ENCODE data around the gene KCNH4. TPM values are rescaled to one million over a fixed set of nuclear protein-coding genes. Genes with fewer than 3 reads are reported as not detected.
A peak's percentile ranks its signal among the peaks of the same experiment; 100 is the strongest.

KCNH4 gene
- total RNA-seq, 2 experiments from 2014 or later, result 0.05 to 0.08 TPM

- Mint-ChIP-seq H3K27me3 (no peaks in the 10 kb centered on the region), H3K36me3 (ENCODE audit: low read depth) (peaks cover 23% of the 10 kb centered on the region), H3K27ac (peak overlapping the region; percentile 61), H3K4me3 (no peak overlapping the region), H3K4me1 (peaks cover 64% of the 10 kb centered on the region), H3K9me3 (no peaks in the 10 kb centered on the region)
- ChIA-PET POLR2A (interaction anchor here (1.1 to 11.7 kb wide), 6 partner anchors 17 to 151 kb away, joined by 3 to 237 read pairs (median 22); partner anchors contain the start of genes CNP, DNAJC7 and NKIRAS2), CTCF (interaction anchor here (1.1 to 4.5 kb wide), 6 partner anchors 13 to 96 kb away, joined by 3 to 32 read pairs (median 4); no protein-coding TSS in a partner anchor)
- peak; percentile 89 for DNase-seq
Measured at GRCh38 chr17:42116705-42117396, 64.1 kb downstream of the KCNH4 start.

- DNase-seq, result no peak
- ChIA-PET CTCF (interaction anchor here (1.0 to 6.1 kb wide), 7 partner anchors 13 to 150 kb away, joined by 3 to 70 read pairs (median 14); partner anchors contain the start of genes DNAJC7, KCNH4 and NKIRAS2), POLR2A (interaction anchor here (0.9 to 11.7 kb wide), 7 partner anchors 22 to 196 kb away, joined by 3 to 237 read pairs (median 12); partner anchors contain the start of genes ACLY, CNP, DNAJC7 and NKIRAS2)
- Mint-ChIP-seq H3K9me3 (no peaks in the 10 kb centered on the region), H3K27me3 (no peaks in the 10 kb centered on the region), H3K36me3 (ENCODE audit: low read depth) (peaks cover 42% of the 10 kb centered on the region), H3K4me1 (peaks cover 68% of the 10 kb centered on the region), H3K4me3 (no peak overlapping the region), H3K27ac (peak overlapping the region; percentile 56)
Measured at GRCh38 chr17:42114118-42114517, 66.8 kb downstream of the KCNH4 start.

- peak overlapping the region; percentile 98 for H3K27ac Mint-ChIP-seq
- no peaks in the 10 kb centered on the region for H3K9me3 Mint-ChIP-seq
- peaks cover 68% of the 10 kb centered on the region for H3K4me1 Mint-ChIP-seq
- peak overlapping the region; percentile 91 for H3K4me3 Mint-ChIP-seq
- CTCF ChIA-PET, result interaction anchor here (0.8 to 6.1 kb wide), 11 partner anchors 10 to 183 kb away, joined by 3 to 70 read pairs (median 10); partner anchors contain the start of genes DNAJC7, KCNH4, NKIRAS2 and ODAD4
- H3K27me3 Mint-ChIP-seq, result no peaks in the 10 kb centered on the region
- DNase-seq, result no peak
- POLR2A ChIA-PET, result interaction anchor here (1.0 to 11.7 kb wide), 27 partner anchors 7 to 711 kb away, joined by 4 to 237 read pairs (median 8); partner anchors contain the start of genes ACLY, BECN1, CNP and DNAJC7
- peaks cover 48% of the 10 kb centered on the region for H3K36me3 Mint-ChIP-seq (ENCODE audit: low read depth)
Measured at GRCh38 chr17:42113293-42114069, 67.5 kb downstream of the KCNH4 start.

GRCh38 chr17:42112552-42113176, 68.3 kb downstream of the KCNH4 start, which contains the start of gene DHX58:
Gene DHX58 (minus strand): TSS chr17:42112714. CDS start chr17:42111892, 822 bp downstream.
- H3K4me1 Mint-ChIP-seq, result peaks cover 72% of the 10 kb centered on the region
- H3K4me3 Mint-ChIP-seq, result peak within 1 kb of the TSS; percentile 91
- peaks cover 56% of the 10 kb centered on the region for H3K36me3 Mint-ChIP-seq (ENCODE audit: low read depth)
- no peaks in the 10 kb centered on the region for H3K9me3 Mint-ChIP-seq
- ChIA-PET CTCF (interaction anchor here (0.7 to 6.1 kb wide), 11 partner anchors 9 to 182 kb away, joined by 3 to 70 read pairs (median 10); partner anchors contain the start of genes DNAJC7, KCNH4, NKIRAS2 and ODAD4), POLR2A (interaction anchor here (0.6 to 11.7 kb wide), 43 partner anchors 8 to 967 kb away, joined by 3 to 237 read pairs (median 6); partner anchors contain the start of genes ACLY, BECN1, CNP and DNAJC7)
- H3K27ac Mint-ChIP-seq, result peak within 1 kb of the TSS; percentile 98
- DNase-seq, result peak; percentile 87
- no peaks in the 10 kb centered on the region for H3K27me3 Mint-ChIP-seq

- peak overlapping the region; percentile 98 for H3K27ac Mint-ChIP-seq
- peaks cover 55% of the 10 kb centered on the region for H3K36me3 Mint-ChIP-seq (ENCODE audit: low read depth)
- H3K4me3 Mint-ChIP-seq, result peak overlapping the region; percentile 91
- ChIA-PET POLR2A (interaction anchor here (0.5 to 11.7 kb wide), 42 partner anchors 8 to 712 kb away, joined by 3 to 237 read pairs (median 6); partner anchors contain the start of genes ACLY, BECN1, CNP and DNAJC7), CTCF (interaction anchor here (0.6 to 6.1 kb wide), 12 partner anchors 10 to 149 kb away, joined by 3 to 70 read pairs (median 8); partner anchors contain the start of genes DNAJC7, KCNH4 and NKIRAS2)
- peak; percentile 53 for DNase-seq
- H3K9me3 Mint-ChIP-seq, result no peaks in the 10 kb centered on the region
- H3K27me3 Mint-ChIP-seq, result no peaks in the 10 kb centered on the region
- H3K4me1 Mint-ChIP-seq, result peaks cover 73% of the 10 kb centered on the region
Measured at GRCh38 chr17:42111871-42112551, 68.9 kb downstream of the KCNH4 start.

GRCh38 chr17:42111265-42111636, 69.7 kb downstream of the KCNH4 start:
- H3K4me3 Mint-ChIP-seq, result peak overlapping the region; percentile 91
- peaks cover 68% of the 10 kb centered on the region for H3K4me1 Mint-ChIP-seq
- peaks cover 57% of the 10 kb centered on the region for H3K36me3 Mint-ChIP-seq (ENCODE audit: low read depth)
- CTCF ChIA-PET, result interaction anchor here (0.6 to 6.1 kb wide), 9 partner anchors 10 to 148 kb away, joined by 3 to 70 read pairs (median 4); partner anchors contain the start of genes DNAJC7 and NKIRAS2
- no peak for DNase-seq
- POLR2A ChIA-PET, result interaction anchor here (0.5 to 11.7 kb wide), 20 partner anchors 8 to 897 kb away, joined by 3 to 237 read pairs (median 9); partner anchors contain the start of genes ACLY, BECN1, CNP and DNAJC7
- peak overlapping the region; percentile 98 for H3K27ac Mint-ChIP-seq
- H3K27me3 Mint-ChIP-seq, result no peaks in the 10 kb centered on the region
- no peaks in the 10 kb centered on the region for H3K9me3 Mint-ChIP-seq

GRCh38 chr17:42110301-42111264, 70.4 kb downstream of the KCNH4 start:
- peak overlapping the region; percentile 91 for H3K4me3 Mint-ChIP-seq
- CTCF ChIA-PET, result interaction anchor here (0.6 to 6.1 kb wide), 10 partner anchors 9 to 300 kb away, joined by 3 to 70 read pairs (median 4); partner anchors contain the start of genes DNAJC7 and NKIRAS2
- peaks cover 58% of the 10 kb centered on the region for H3K36me3 Mint-ChIP-seq (ENCODE audit: low read depth)
- POLR2A ChIA-PET, result interaction anchor here (0.5 to 11.7 kb wide), 12 partner anchors 7 to 898 kb away, joined by 3 to 237 read pairs (median 13); partner anchors contain the start of genes CNP, DNAJC7, EIF1 and KAT2A
- peaks cover 64% of the 10 kb centered on the region for H3K4me1 Mint-ChIP-seq
- no peak for DNase-seq
- H3K9me3 Mint-ChIP-seq, result no peaks in the 10 kb centered on the region
- peak overlapping the region; percentile 98 for H3K27ac Mint-ChIP-seq
- H3K27me3 Mint-ChIP-seq, result no peaks in the 10 kb centered on the region

GRCh38 chr17:42109086-42109485, 71.9 kb downstream of the KCNH4 start:
- no peak for DNase-seq
- peak overlapping the region; percentile 11 for H3K4me3 Mint-ChIP-seq
- peaks cover 56% of the 10 kb centered on the region for H3K4me1 Mint-ChIP-seq
- ChIA-PET POLR2A (interaction anchor here (1.7 to 11.7 kb wide), 3 partner anchors 11 to 143 kb away, joined by 6 to 237 read pairs (median 118); partner anchors contain the start of genes CNP, DNAJC7 and NKIRAS2), CTCF (interaction anchor here (1.3 to 6.1 kb wide), 4 partner anchors 10 to 146 kb away, joined by 3 to 70 read pairs (median 6); partner anchors contain the start of genes DNAJC7 and NKIRAS2)
- no peaks in the 10 kb centered on the region for H3K9me3 Mint-ChIP-seq
- H3K36me3 Mint-ChIP-seq (ENCODE audit: low read depth), result peaks cover 60% of the 10 kb centered on the region
- H3K27ac Mint-ChIP-seq, result no peak overlapping the region
- no peaks in the 10 kb centered on the region for H3K27me3 Mint-ChIP-seq

- CTCF ChIA-PET, result interaction anchor here (0.7 to 2.1 kb wide), 9 partner anchors 11 to 145 kb away, joined by 3 to 9 read pairs (median 4); partner anchors contain the start of genes DNAJC7 and NKIRAS2
- H3K9me3 Mint-ChIP-seq, result no peaks in the 10 kb centered on the region
- no peaks in the 10 kb centered on the region for H3K27me3 Mint-ChIP-seq
- peak; percentile 95 for DNase-seq
- peak overlapping the region; percentile 44 for H3K27ac Mint-ChIP-seq
- peaks cover 62% of the 10 kb centered on the region for H3K36me3 Mint-ChIP-seq (ENCODE audit: low read depth)
- peak overlapping the region; percentile 59 for H3K4me3 Mint-ChIP-seq
- H3K4me1 Mint-ChIP-seq, result peaks cover 49% of the 10 kb centered on the region
- POLR2A ChIA-PET, result interaction anchor here (0.8 to 11.7 kb wide), 7 partner anchors 12 to 190 kb away, joined by 3 to 237 read pairs (median 4); partner anchors contain the start of genes ACLY, CNP, DNAJC7 and NKIRAS2
Measured at GRCh38 chr17:42107597-42108576, 73.1 kb downstream of the KCNH4 start.
